ENCODE measurements around the gene SCARB1. TPM values are rescaled to one million over a fixed set of nuclear protein-coding genes. Genes with fewer than 3 reads are reported as not detected.
A peak's percentile ranks its signal among the peaks of the same experiment; 100 is the strongest.

SCARB1 gene
- total and polyA plus RNA-seq, 2 experiments from 2014 or later = 31.0 to 62.5 TPM

GRCh38 chr12:124730455-124730932 is 133.2 kb downstream of the SCARB1 start (continued):
- TF ChIP-seq, protein P1, sequence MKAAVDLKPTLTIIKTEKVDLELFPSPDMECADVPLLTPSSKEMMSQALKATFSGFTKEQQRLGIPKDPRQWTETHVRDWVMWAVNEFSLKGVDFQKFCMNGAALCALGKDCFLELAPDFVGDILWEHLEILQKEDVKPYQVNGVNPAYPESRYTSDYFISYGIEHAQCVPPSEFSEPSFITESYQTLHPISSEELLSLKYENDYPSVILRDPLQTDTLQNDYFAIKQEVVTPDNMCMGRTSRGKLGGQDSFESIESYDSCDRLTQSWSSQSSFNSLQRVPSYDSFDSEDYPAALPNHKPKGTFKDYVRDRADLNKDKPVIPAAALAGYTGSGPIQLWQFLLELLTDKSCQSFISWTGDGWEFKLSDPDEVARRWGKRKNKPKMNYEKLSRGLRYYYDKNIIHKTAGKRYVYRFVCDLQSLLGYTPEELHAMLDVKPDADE (IDR thresholded peaks at IDR 0.05) = no peak
- no peak for TF ChIP-seq NANOG (IDR thresholded peaks at IDR 0.05; ENCODE audit: borderline replicate concordance)

GRCh38 chr12:124727922-124728321 is 135.7 kb downstream of the SCARB1 start:
- H3K4me3 ChIP-seq = no peak overlapping the region
- no peak for DNase-seq (ENCODE audit: low spot score)
- Mint-ChIP-seq H3K4me1 (peaks cover 4% of the 10 kb centered on the region; the same call in 2 of the 3 replicates), H3K4me3 (no peak overlapping the region), H3K36me3 (ENCODE audit: low read depth) (no peaks in the 10 kb centered on the region), H3K27me3 (ENCODE audit: insufficient read depth, low read depth, poor library complexity) (peaks cover 10% of the 10 kb centered on the region), H3K9me3 (no peaks in the 10 kb centered on the region), H3K27ac (no peak overlapping the region)
- no peaks in the 10 kb centered on the region for H3K36me3 ChIP-seq (ENCODE audit: insufficient read depth)
- H3K27ac ChIP-seq (ENCODE audit: low read depth) = no peak overlapping the region
- H3K79me2 ChIP-seq (replicated peaks; ENCODE audit: insufficient read depth) = no peaks in the 10 kb centered on the region
- no peaks in the 10 kb centered on the region for H3K27me3 ChIP-seq (ENCODE audit: insufficient read depth)
- no peaks in the 10 kb centered on the region for H3K9me2 ChIP-seq (ENCODE audit: insufficient read depth)
- TF ChIP-seq STAT1 (IDR thresholded peaks at IDR 0.05; ENCODE audit: unreplicated experiment) = no peak
- TF ChIP-seq ZNF114 (CRISPR knock-in tag; IDR thresholded peaks at IDR 0.05) = no peak
- no peak for TF ChIP-seq JUNB (IDR thresholded peaks at IDR 0.05; ENCODE audit: unreplicated experiment)
- TF ChIP-seq CTCF (conservative IDR thresholded peaks at IDR 0.05; ENCODE audit: low read depth in 2 of 2) = peak; percentile 21 to 31; a peak in 3 of 4 replicates
- TF ChIP-seq, protein P2, sequence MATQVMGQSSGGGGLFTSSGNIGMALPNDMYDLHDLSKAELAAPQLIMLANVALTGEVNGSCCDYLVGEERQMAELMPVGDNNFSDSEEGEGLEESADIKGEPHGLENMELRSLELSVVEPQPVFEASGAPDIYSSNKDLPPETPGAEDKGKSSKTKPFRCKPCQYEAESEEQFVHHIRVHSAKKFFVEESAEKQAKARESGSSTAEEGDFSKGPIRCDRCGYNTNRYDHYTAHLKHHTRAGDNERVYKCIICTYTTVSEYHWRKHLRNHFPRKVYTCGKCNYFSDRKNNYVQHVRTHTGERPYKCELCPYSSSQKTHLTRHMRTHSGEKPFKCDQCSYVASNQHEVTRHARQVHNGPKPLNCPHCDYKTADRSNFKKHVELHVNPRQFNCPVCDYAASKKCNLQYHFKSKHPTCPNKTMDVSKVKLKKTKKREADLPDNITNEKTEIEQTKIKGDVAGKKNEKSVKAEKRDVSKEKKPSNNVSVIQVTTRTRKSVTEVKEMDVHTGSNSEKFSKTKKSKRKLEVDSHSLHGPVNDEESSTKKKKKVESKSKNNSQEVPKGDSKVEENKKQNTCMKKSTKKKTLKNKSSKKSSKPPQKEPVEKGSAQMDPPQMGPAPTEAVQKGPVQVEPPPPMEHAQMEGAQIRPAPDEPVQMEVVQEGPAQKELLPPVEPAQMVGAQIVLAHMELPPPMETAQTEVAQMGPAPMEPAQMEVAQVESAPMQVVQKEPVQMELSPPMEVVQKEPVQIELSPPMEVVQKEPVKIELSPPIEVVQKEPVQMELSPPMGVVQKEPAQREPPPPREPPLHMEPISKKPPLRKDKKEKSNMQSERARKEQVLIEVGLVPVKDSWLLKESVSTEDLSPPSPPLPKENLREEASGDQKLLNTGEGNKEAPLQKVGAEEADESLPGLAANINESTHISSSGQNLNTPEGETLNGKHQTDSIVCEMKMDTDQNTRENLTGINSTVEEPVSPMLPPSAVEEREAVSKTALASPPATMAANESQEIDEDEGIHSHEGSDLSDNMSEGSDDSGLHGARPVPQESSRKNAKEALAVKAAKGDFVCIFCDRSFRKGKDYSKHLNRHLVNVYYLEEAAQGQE (IDR thresholded peaks at IDR 0.05; ENCODE audit: unreplicated experiment) = no peak
- no peaks in the 10 kb centered on the region for H3K4me1 ChIP-seq (ENCODE audit: insufficient read depth)
- H2AFZ ChIP-seq = no peak overlapping the region
- no peaks in the 10 kb centered on the region for H3F3A ChIP-seq (replicated peaks; ENCODE audit: low read depth)
- no peaks in the 10 kb centered on the region for H4K20me1 ChIP-seq (replicated peaks; ENCODE audit: insufficient read depth)
- ATAC-seq = no peak
- H3K4me2 ChIP-seq = no peak overlapping the region

Measured in GM23338 (cell line).